GM19099 (cell line): ENCODE measurements around the gene GPX2.

Experiments
- POLR2A ChIP-seq: IDR thresholded peaks from 3 replicates; pipeline ENCODE4 v1.6.1; 2011; ENCODE audit warnings: low read depth; ENCODE audit not compliant: insufficient read length; ENCODE audit errors: extremely low read depth

The GPX2 gene

DNA sequence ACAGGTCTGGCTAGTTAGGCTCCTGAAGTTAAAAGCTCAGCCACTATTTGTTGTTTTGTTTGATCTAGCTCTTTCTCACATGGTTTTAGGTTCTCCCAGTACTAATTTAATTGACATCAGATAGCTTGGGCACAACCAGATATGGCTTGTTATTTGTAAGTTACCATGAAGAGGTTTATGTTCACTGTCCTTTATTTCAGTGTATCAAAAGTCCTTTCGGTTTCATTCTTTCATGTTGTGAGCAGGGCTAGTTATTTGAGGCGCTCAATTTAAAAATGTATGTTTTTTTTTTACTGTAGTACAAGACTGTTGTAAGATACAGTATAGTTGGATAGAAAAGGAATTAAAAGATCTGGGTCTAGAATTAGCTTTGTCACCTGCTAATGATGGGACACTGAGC is 7.0 kb downstream of the GPX2 start:
- TF ChIP-seq POLR2A = no peak

DNA sequence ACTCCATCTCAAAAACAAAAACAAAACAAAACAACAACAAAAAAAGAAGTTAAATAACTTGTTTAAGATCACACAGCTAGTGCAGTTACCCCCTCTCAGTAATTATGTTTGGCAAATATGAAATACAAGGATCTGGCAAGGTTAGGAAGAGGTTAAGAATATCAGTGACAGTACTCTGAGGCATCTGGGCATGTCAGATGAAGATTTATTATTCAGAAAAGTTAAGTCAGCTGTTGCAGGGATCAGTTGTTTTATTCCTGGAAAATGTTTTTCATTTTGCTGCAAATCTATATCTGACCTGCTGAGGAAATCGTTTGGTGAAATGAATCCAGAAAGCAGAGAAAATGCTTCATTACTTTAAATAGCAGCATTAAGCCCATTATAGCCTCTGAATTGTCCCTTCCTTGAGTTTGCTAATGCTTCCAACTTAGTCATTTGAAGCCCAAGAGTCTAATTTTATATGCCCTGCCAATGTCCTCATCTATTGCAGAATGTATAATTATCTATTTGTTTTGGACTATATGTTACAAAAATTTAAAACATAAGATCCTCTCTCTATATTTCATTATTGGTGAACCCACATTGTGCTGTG is 8.1 kb downstream of the GPX2 start:
- no peak for TF ChIP-seq POLR2A

- no peak for TF ChIP-seq POLR2A
Observed at GRCh38 chr14:64932231-64932630, 10.3 kb downstream of the GPX2 start.

DNA sequence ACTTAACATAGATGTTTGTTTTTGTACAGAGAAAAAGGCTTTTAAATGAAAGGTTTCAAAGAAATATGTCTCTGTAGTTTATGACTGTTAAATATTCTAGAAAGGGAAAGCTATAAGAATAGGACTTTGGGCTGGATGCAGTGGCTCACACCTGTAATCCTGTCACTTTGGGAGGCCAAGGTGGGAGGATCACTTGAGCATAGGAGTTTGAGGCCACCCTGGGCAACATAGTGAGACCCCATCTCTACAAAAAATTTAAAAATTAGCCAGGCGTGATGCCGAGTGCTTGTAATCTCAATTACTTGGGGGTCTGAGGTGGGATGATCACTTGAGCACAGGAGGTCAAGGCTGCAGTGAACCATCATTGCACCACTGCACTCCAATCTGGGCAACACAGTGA is 11.4 kb downstream of the GPX2 start:
- TF ChIP-seq POLR2A = no peak

DNA sequence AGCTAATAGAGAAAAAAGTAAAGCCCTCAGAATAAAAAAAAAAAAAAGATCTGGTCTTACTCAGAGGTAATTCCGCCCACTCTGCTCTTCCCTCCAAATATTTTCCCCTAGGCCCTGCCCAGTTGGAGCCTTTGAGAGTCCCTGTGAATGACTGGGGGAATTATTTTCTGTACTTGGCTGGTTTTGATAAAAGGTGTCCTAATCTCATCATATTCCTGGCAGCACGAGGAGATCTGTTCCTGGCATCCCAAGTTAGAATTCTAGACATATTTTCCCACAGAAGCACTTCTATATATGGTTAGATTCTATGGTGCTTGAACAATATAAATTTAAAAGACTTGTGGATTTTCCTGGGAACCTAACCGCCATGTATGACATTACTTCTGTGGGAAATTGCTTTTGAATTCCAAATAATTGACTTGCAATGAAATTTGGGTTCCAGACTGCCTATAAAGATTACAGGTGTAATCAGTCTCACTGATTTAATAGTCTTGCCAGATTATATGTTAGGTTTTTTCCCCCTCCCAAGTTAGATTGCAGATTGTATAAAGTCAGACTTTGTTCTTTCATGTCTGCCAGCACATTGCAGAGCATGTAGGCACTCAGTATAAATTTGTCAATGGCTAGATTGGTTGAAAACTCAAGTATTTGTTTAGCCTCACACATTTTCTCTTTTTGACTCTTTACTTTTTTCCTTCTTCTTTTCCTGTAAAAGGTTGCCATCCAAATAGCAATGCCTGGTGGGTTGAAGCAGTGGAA is 12.3 kb downstream of the GPX2 start:
- TF ChIP-seq POLR2A = no peak

DNA sequence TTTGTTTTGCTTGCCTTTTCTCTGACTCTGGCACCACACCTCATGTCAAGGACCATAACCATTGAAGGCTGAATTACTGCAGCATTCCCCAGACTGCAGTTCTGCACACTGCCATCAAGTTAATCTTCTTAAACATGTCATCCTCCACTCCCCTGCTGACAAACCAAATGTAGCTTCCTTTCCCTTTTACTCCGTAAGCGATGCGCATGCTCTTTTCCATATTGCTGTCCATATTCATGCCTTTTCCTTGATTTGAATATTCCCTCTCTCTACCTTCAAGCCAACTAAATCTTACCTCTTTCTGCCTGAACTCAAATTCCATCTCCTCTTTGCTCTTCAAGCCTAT is 13.6 kb downstream of the GPX2 start:
- no peak for TF ChIP-seq POLR2A

DNA sequence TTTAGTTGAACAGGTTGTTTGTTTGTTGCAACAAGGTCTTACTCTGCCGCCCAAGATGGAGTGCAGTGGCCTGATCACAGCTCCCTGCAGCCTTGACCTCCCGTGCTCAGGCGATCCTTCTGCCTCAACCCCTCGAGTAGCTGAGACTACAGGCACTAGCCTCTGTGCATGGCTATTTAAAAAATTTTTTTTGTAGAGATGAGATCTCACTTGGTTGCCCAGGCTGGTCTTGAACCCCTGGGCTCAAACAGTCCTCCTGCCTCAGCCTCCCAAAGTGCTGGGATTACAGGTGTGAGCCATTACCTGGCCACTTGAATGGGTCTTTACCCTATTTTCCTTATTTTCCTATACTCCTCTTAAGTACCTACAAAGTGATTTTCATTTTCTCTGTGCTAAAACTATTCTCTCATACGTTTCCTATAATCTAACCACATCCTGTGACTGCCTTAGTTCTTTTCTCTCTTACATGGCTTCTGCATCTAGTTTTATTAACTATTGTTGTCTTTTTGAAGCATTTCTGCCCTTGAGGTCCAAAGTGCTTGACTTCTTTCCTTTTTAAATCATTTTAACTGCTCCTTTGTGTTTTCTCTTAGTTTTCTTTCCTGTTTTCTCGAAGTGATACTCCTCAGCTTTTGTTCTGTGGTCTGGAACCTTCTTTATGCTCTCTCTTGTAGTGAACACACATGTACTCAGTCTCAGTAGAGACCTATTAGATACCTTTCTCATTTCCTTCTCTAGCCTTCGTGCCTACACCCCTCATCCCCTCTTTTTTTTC is 14.1 kb downstream of the GPX2 start:
- no peak for TF ChIP-seq POLR2A

DNA sequence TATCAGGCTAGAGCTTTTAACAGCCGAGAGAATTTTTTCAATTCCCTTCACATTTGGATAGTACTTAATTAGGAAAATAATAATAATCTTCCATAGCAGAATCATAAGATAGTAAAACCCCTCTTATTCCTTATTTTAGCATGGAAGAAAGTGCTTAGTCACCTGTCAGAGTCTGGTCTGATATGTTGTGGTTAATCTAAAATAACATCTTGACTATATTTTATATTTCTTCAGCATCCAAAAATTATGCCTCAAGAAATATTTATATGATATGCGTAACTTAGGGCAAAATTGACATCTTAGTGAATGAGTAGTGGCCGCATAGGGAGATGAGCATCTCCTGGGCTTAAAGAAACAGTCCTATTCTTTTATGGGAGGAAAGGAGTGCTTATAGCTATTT is 15.5 kb downstream of the GPX2 start:
- no peak for TF ChIP-seq POLR2A

- TF ChIP-seq POLR2A = no peak
Observed at GRCh38 chr14:64926398-64926995, 16.0 kb downstream of the GPX2 start.

GRCh38 chr14:64923015-64923414 is 19.5 kb downstream of the GPX2 start:
- TF ChIP-seq POLR2A = no peak

DNA sequence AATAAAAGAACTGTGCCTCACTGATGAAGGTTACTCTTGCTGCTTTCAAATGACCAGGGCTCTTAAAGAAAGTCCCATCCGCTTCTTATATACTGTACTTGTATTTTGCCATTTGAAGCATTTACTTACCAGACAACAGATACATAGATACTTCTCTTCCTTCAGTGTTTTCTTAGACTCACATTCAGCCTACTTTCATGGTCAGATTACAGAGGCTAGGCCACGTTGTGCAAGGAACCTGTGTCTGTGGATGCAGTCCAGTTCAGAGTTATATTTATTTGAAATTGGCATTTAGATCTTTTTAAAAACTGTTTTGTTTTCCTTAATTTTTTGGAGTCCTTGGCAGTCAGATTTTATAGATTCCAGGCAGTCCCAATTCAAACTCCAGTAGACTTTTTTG is 22.1 kb downstream of the GPX2 start:
- TF ChIP-seq POLR2A = no peak

DNA sequence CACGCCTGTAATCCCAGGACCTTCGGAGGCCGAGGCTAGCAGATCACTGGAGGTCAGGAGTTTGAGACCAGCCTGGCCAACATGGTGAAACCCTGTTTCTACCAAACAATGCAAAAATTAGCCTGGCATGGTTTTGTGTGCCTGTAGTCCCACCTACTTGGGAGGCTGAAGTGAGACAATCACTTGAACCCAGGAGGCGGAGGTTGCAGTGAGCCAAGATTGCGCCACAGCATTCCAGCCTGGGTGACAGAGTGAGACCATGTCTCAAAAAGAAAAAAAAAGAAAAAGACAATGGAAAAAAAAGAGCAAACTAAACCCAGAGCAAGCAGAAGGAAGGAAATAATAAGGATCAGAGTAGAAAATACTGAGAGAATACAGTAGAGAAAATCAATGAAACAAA is 22.9 kb downstream of the GPX2 start:
- TF ChIP-seq POLR2A = no peak

DNA sequence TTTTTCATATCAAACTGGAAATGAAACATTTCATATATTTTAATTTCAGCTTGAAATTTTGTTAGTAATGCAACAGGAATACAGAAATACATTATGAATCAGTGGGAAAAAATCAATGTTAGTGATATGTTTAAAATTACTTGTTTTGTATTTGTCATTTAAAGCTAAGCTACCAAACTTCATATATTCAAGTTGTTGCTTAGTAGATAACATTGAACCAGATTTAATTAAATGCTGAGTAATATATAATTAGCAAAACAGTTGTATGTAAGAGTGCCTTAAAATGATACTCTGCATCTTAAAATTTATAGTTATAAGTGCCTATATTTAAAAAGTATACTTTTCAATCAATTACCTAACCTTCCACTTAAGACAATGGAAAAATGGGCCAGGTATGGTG is 23.3 kb downstream of the GPX2 start:
- no peak for TF ChIP-seq POLR2A

- no peak for TF ChIP-seq POLR2A
Observed at GRCh38 chr14:64918216-64918615, 24.3 kb downstream of the GPX2 start.

DNA sequence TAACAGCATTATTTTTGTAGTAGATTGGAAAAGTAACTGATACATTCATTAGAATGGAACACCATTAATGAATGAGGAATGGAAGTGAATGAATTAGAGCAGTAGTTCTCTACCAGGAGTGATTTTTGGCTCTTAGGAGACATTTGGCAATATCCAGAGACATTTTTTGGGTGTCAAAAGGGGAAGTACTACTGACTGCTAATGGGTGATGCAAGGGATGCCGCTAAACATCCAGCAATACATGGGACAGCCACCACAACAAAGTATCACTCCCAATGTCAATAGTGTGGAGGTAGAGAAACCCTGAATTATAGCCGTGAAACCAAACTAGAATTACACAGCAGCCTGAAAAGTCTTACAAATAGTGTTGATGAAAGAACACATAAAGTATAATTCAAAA is 26.7 kb downstream of the GPX2 start:
- no peak for TF ChIP-seq POLR2A

DNA sequence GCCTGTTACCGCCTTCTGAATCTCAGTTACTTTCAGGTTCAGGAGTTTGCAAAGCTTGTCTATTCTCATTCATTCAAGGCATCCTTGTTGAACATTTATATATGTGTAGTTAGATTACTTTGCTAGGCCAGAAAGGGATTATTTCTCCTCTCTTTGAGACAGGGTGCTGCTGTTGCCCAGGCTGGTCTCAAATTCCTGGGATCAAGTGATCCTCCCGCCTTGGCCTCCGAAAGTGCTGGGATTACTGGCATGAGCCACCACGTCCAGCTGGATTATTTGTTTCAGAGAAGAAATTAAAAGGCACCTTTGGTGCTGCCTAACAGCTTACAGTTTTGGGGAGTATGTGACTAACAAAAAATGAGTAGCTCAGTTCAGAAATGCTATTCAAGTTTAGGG is 27.5 kb downstream of the GPX2 start:
- no peak for TF ChIP-seq POLR2A
